SU-DHL-6 (cell line): ENCODE measurements around the gene PLSCR5.

Source experiments
- H2AFZ ChIP-seq: fragments of 200-600 bp; sonication (generic); 2 replicates; pipeline ENCODE4 v1.6.1; 2014; ENCODE audit warnings: low read depth, mild to moderate bottlenecking, moderate library complexity, mixed read lengths, antibody characterized with exemption, low read length; ENCODE audit not compliant: severe bottlenecking
- H3F3A ChIP-seq: fragments of 200-600 bp; shearing (Covaris generic); 2 replicates; pipeline ENCODE4 v1.6.0; 2016; ENCODE audit warnings: antibody characterized with exemption, mild to moderate bottlenecking; ENCODE audit not compliant: insufficient read depth
- H3K27ac ChIP-seq: fragments of 200-600 bp; sonication (generic); 2 replicates; pipeline ENCODE4 v1.5.1; 2016; ENCODE audit warnings: low read depth, mild to moderate bottlenecking, low read length, moderate library complexity, mixed read lengths
- H3K27me3 ChIP-seq: fragments of 200-600 bp; sonication (generic), shearing (Covaris generic); 2 replicates; pipeline ENCODE4 v1.6.0; 2014; ENCODE audit warnings: mild to moderate bottlenecking, low read length
- H3K36me3 ChIP-seq: fragments of 200-600 bp; sonication (generic); 2 replicates; pipeline ENCODE4 v1.6.1; 2014; ENCODE audit warnings: mild to moderate bottlenecking, low read length, mixed read lengths
- H3K4me2 ChIP-seq: fragments of 300-600, 200-600 bp; shearing (Covaris generic), sonication (generic); 2 replicates; pipeline ENCODE4 v1.6.0; 2014; ENCODE audit warnings: low read length, low read depth, mild to moderate bottlenecking; ENCODE audit not compliant: poor library complexity, severe bottlenecking
- H3K4me3 ChIP-seq: fragments of 200-600 bp; sonication (generic); 2 replicates; pipeline ENCODE4 v1.5.1; 2014; ENCODE audit warnings: antibody characterized with exemption, low read length, mild to moderate bottlenecking, mixed read lengths; ENCODE audit not compliant: insufficient read depth, poor library complexity, severe bottlenecking
- H3K79me2 ChIP-seq: fragments of 200-600 bp; sonication (generic); 2 replicates; pipeline ENCODE4 v1.6.1; 2014; ENCODE audit warnings: mild to moderate bottlenecking, low read length, moderate library complexity; ENCODE audit not compliant: insufficient read depth
- H3K9ac ChIP-seq: fragments of 200-600 bp; sonication (generic); 2 replicates; pipeline ENCODE4 v1.7.0; 2014; ENCODE audit warnings: mild to moderate bottlenecking, low read length
- H3K9me2 ChIP-seq: fragments of 200-600 bp; sonication (generic); replicated peaks from 2 replicates; pipeline ENCODE4 v1.6.1; 2014; ENCODE audit warnings: low read length; ENCODE audit not compliant: insufficient read depth
- H3K9me3 ChIP-seq: fragments of 200-600 bp; sonication (generic); 2 replicates; pipeline ENCODE4 v1.6.1; 2014; ENCODE audit warnings: low read length, mixed read lengths; ENCODE audit not compliant: insufficient read depth
- H4K20me1 ChIP-seq: fragments of 200-600 bp; sonication (generic); 2 replicates; pipeline ENCODE4 v1.6.1; 2014; ENCODE audit warnings: low read depth, mild to moderate bottlenecking, antibody characterized with exemption, low read length, moderate library complexity, mixed read lengths
- CTCF ChIP-seq: fragments of 200-600 bp; sonication (generic); IDR thresholded peaks from one replicate; pipeline ENCODE4 v1.5.1; 2017; ENCODE audit warnings: antibody characterized with exemption, mild to moderate bottlenecking, low read length, moderate library complexity; ENCODE audit not compliant: insufficient read depth, poor library complexity, severe bottlenecking
- EZH2phosphoT487 ChIP-seq: fragments of 200-600 bp; sonication (generic), shearing (Covaris generic); conservative IDR thresholded peaks from 2 replicates; pipeline ENCODE4 v1.6.1; 2018; ENCODE audit warnings: mild to moderate bottlenecking, antibody characterized with exemption, low read length, moderate library complexity, mixed read lengths

The PLSCR5 gene

DNA sequence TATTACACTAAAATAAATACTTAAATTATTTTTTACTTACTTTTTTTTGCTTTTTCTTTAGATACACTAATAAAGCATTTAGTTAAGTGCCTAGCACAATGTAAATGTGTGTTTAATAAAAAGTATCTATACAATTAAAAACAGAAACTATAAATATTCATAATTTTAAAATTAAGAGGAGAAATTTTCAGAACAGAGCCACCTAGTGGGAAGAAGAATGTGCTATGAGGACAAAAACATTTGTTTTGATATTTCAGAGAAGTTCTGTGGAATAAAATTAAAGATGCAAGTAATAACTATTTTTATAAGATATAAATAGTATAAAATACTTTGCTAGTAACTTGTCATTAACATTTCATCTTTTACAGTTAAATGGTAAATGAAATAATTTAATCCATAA is 33.6 kb upstream of the PLSCR5 start:
- Histone ChIP-seq H3K27me3 (no peaks in the 10 kb centered on the region), H3K9me2 (no peaks in the 10 kb centered on the region), H3K4me3 (no peak overlapping the region), H3K36me3 (no peaks in the 10 kb centered on the region), H3K4me2 (no peak overlapping the region), H2AFZ (no peak overlapping the region), H3K79me2 (no peaks in the 10 kb centered on the region), H3K9ac (no peak overlapping the region), H3K9me3 (no peaks in the 10 kb centered on the region), H3K27ac (no peak overlapping the region), H3F3A (no peaks in the 10 kb centered on the region), H4K20me1 (no peaks in the 10 kb centered on the region)
- TF ChIP-seq CTCF (peak; percentile 27), EZH2phosphoT487 (no peak)

DNA sequence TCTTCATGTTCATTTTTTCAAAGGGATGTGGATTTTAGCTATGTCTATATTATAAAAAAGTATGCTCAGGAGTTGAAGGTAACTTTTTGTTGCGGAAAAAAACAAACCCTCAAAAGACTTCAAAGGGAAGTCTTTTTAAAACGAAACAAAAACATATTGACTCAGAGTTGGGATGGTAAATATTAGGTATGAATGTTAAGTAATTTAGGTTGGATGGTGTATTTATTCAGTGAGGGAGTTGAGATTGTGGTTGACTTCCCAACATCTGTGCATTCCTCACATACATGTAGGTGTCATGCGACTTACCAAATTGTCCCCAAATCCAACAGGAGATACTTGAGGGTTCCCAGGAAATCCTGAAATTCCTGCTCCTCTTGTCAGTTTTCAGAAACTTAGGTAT is 32.7 kb upstream of the PLSCR5 start:
- Histone ChIP-seq H3K9me2 (no peaks in the 10 kb centered on the region), H3K4me3 (no peak overlapping the region), H3K4me2 (no peak overlapping the region), H2AFZ (no peak overlapping the region), H3F3A (no peaks in the 10 kb centered on the region), H3K36me3 (no peaks in the 10 kb centered on the region), H4K20me1 (no peaks in the 10 kb centered on the region), H3K79me2 (no peaks in the 10 kb centered on the region), H3K9ac (no peak overlapping the region), H3K27me3 (no peaks in the 10 kb centered on the region), H3K27ac (no peak overlapping the region), H3K9me3 (no peaks in the 10 kb centered on the region)
- TF ChIP-seq CTCF (no peak), EZH2phosphoT487 (no peak)

GRCh38 chr3:146636881-146637280 is 31.7 kb upstream of the PLSCR5 start:
- H3F3A ChIP-seq = no peaks in the 10 kb centered on the region
- no peaks in the 10 kb centered on the region for H3K9me2 ChIP-seq
- H3K4me2 ChIP-seq = no peak overlapping the region
- H3K27me3 ChIP-seq = no peaks in the 10 kb centered on the region
- no peaks in the 10 kb centered on the region for H3K79me2 ChIP-seq
- no peaks in the 10 kb centered on the region for H3K36me3 ChIP-seq
- H4K20me1 ChIP-seq = no peaks in the 10 kb centered on the region
- no peak overlapping the region for H3K27ac ChIP-seq
- no peaks in the 10 kb centered on the region for H3K9me3 ChIP-seq
- no peak overlapping the region for H3K4me3 ChIP-seq
- no peak overlapping the region for H2AFZ ChIP-seq
- no peak overlapping the region for H3K9ac ChIP-seq
- no peak for TF ChIP-seq CTCF
- TF ChIP-seq EZH2phosphoT487 = no peak

DNA sequence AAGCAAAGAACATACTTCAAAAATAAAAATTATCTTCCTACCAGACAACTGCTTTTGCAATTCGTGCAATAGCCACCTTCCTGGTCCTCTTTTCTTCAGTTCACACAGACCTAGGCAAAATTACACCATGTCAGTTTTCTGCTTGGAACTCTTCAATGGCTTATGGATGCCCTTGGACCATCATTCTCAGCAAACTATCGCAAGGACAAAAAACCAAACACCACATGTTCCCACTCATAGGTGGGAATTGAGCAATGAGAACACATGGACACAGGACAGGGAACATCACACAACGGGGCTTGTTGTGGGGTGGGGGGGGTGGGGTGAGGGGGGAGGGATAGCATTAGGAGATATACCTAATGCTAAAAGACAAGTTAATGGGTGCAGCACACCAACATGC is 29.2 kb upstream of the PLSCR5 start:
- no peaks in the 10 kb centered on the region for H4K20me1 ChIP-seq
- no peaks in the 10 kb centered on the region for H3K9me3 ChIP-seq
- H3K27ac ChIP-seq = no peak overlapping the region
- H3K27me3 ChIP-seq = no peaks in the 10 kb centered on the region
- H3K4me3 ChIP-seq = no peak overlapping the region
- H2AFZ ChIP-seq = no peak overlapping the region
- H3K36me3 ChIP-seq = no peaks in the 10 kb centered on the region
- no peak overlapping the region for H3K9ac ChIP-seq
- no peaks in the 10 kb centered on the region for H3K79me2 ChIP-seq
- no peaks in the 10 kb centered on the region for H3F3A ChIP-seq
- TF ChIP-seq CTCF = no peak
- no peak for TF ChIP-seq EZH2phosphoT487
- H3K4me2 ChIP-seq = no peak overlapping the region
- H3K9me2 ChIP-seq = no peaks in the 10 kb centered on the region
